ENCODE results near the gene C20orf202. TPM values are rescaled to one million over a fixed set of nuclear protein-coding genes. Genes with fewer than 3 reads are reported as not detected.

The C20orf202 gene
- total RNA-seq, 1 experiment from 2014 or later = not detected

- Histone ChIP-seq H3K9me3 (ENCODE audit: control insufficient read depth in 1 of 2, insufficient read depth in 1 of 2, low read depth in 1 of 2, low read length in 2 of 2) (no peaks in the 10 kb centered on the region), H3K27ac (ENCODE audit: low read depth, low read length) (no peak overlapping the region), H4K20me1 (ENCODE audit: insufficient read depth) (no peaks in the 10 kb centered on the region), H2AFZ (ENCODE audit: low read depth, low read length, poor library complexity, severe bottlenecking) (no peak overlapping the region), H3K9ac (ENCODE audit: low read length) (no peak overlapping the region), H3K36me3 (ENCODE audit: control insufficient read depth in 1 of 2, insufficient read depth in 2 of 2, low read length in 2 of 2) (no peaks in the 10 kb centered on the region), H3K79me2 (ENCODE audit: insufficient read depth, low read length) (no peaks in the 10 kb centered on the region), H3K4me1 (ENCODE audit: control insufficient read depth in 1 of 2, insufficient read depth in 2 of 2, low read length in 2 of 2) (peaks cover 6 to 18% of the 10 kb centered on the region in 2 experiments), H3K4me2 (ENCODE audit: low read length) (peak overlapping the region; percentile 84), H3K4me3 (replicated peaks in 1 of 2; ENCODE audit: low read depth in 1 of 2, low read length in 2 of 2) (peak overlapping the region; percentile 46 to 51), H3K9me2 (ENCODE audit: insufficient read depth) (no peaks in the 10 kb centered on the region), H3K27me3 (ENCODE audit: insufficient read depth, low read length) (no peaks in the 10 kb centered on the region)
- ChIA-PET CTCF (no interaction called here), POLR2A (no interaction called here), RAD21 (ENCODE audit: low non-redundant PET in 1 of 2, low total read pairs in 2 of 2, uncharacterized antibody in 2 of 2, unreplicated experiment in 2 of 2) (no interaction called here)
- no peak for DNase-seq (ENCODE audit: low read depth, low spot score)
- TF ChIP-seq TCF7L2 (IDR thresholded peaks at IDR 0.05; ENCODE audit: borderline replicate concordance, extremely low read depth, insufficient read depth, insufficient read length) (no peak), JUND (IDR thresholded peaks at IDR 0.05) (no peak), CEBPB (IDR thresholded peaks at IDR 0.05; ENCODE audit: low read depth) (no peak), ZFX (IDR thresholded peaks at IDR 0.05) (no peak), ELF1 (IDR thresholded peaks at IDR 0.05; ENCODE audit: borderline replicate concordance, low read depth) (no peak), POLR2A (IDR thresholded peaks at IDR 0.05; ENCODE audit: borderline replicate concordance, extremely low read depth, insufficient read depth, insufficient read length) (no peak), SRF (IDR thresholded peaks at IDR 0.05; ENCODE audit: low read depth) (no peak), YY1 (IDR thresholded peaks at IDR 0.05; ENCODE audit: extremely low read depth, insufficient replicate concordance, low read depth, low read length) (no peak), FOSL1 (IDR thresholded peaks at IDR 0.05; ENCODE audit: low read depth) (no peak)
- TF ChIP-seq, protein P1, sequence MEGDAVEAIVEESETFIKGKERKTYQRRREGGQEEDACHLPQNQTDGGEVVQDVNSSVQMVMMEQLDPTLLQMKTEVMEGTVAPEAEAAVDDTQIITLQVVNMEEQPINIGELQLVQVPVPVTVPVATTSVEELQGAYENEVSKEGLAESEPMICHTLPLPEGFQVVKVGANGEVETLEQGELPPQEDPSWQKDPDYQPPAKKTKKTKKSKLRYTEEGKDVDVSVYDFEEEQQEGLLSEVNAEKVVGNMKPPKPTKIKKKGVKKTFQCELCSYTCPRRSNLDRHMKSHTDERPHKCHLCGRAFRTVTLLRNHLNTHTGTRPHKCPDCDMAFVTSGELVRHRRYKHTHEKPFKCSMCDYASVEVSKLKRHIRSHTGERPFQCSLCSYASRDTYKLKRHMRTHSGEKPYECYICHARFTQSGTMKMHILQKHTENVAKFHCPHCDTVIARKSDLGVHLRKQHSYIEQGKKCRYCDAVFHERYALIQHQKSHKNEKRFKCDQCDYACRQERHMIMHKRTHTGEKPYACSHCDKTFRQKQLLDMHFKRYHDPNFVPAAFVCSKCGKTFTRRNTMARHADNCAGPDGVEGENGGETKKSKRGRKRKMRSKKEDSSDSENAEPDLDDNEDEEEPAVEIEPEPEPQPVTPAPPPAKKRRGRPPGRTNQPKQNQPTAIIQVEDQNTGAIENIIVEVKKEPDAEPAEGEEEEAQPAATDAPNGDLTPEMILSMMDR (IDR thresholded peaks at IDR 0.05 in 2 of 3, conservative IDR thresholded peaks at IDR 0.05 in 1 of 3; ENCODE audit: borderline replicate concordance in 1 of 3, insufficient read depth in 1 of 3, low read depth in 2 of 3, low read length in 2 of 3) = no peak
- TF ChIP-seq, protein P2, sequence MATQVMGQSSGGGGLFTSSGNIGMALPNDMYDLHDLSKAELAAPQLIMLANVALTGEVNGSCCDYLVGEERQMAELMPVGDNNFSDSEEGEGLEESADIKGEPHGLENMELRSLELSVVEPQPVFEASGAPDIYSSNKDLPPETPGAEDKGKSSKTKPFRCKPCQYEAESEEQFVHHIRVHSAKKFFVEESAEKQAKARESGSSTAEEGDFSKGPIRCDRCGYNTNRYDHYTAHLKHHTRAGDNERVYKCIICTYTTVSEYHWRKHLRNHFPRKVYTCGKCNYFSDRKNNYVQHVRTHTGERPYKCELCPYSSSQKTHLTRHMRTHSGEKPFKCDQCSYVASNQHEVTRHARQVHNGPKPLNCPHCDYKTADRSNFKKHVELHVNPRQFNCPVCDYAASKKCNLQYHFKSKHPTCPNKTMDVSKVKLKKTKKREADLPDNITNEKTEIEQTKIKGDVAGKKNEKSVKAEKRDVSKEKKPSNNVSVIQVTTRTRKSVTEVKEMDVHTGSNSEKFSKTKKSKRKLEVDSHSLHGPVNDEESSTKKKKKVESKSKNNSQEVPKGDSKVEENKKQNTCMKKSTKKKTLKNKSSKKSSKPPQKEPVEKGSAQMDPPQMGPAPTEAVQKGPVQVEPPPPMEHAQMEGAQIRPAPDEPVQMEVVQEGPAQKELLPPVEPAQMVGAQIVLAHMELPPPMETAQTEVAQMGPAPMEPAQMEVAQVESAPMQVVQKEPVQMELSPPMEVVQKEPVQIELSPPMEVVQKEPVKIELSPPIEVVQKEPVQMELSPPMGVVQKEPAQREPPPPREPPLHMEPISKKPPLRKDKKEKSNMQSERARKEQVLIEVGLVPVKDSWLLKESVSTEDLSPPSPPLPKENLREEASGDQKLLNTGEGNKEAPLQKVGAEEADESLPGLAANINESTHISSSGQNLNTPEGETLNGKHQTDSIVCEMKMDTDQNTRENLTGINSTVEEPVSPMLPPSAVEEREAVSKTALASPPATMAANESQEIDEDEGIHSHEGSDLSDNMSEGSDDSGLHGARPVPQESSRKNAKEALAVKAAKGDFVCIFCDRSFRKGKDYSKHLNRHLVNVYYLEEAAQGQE (IDR thresholded peaks at IDR 0.05; ENCODE audit: low read depth) = no peak
- TF ChIP-seq, protein P3, sequence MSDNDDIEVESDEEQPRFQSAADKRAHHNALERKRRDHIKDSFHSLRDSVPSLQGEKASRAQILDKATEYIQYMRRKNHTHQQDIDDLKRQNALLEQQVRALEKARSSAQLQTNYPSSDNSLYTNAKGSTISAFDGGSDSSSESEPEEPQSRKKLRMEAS (IDR thresholded peaks at IDR 0.05) = no peak
- TF ChIP-seq, protein P4, sequence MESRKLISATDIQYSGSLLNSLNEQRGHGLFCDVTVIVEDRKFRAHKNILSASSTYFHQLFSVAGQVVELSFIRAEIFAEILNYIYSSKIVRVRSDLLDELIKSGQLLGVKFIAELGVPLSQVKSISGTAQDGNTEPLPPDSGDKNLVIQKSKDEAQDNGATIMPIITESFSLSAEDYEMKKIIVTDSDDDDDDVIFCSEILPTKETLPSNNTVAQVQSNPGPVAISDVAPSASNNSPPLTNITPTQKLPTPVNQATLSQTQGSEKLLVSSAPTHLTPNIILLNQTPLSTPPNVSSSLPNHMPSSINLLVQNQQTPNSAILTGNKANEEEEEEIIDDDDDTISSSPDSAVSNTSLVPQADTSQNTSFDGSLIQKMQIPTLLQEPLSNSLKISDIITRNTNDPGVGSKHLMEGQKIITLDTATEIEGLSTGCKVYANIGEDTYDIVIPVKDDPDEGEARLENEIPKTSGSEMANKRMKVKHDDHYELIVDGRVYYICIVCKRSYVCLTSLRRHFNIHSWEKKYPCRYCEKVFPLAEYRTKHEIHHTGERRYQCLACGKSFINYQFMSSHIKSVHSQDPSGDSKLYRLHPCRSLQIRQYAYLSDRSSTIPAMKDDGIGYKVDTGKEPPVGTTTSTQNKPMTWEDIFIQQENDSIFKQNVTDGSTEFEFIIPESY (IDR thresholded peaks at IDR 0.05; ENCODE audit: extremely low read depth, insufficient replicate concordance, low read length) = no peak
- TF ChIP-seq, protein P5, sequence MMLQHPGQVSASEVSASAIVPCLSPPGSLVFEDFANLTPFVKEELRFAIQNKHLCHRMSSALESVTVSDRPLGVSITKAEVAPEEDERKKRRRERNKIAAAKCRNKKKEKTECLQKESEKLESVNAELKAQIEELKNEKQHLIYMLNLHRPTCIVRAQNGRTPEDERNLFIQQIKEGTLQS (IDR thresholded peaks at IDR 0.05) = no peak
- BruUV-seq (replicated peaks) = no TSS peak
- intact Hi-C loops (cut with micrococcal nuclease) = no loop called here
- peak; percentile 84 for ATAC-seq
Measured at GRCh38 chr20:1225263-1225782, 22.1 kb downstream of the C20orf202 start.

Measured in HCT116 (cell line).